ENCODE results near the gene FAN1.

FAN1 gene

GRCh38 chr15:30958219-30958618 is 54.5 kb downstream of the FAN1 start:
- H3K4me3 ChIP-seq (ENCODE audit: low read length), result no peak overlapping the region
- no peak for TF ChIP-seq ZNF274 (IDR thresholded peaks at IDR 0.05; ENCODE audit: low read depth, low read length)

- H3K4me3 ChIP-seq (ENCODE audit: low read length), result no peak overlapping the region
- TF ChIP-seq ZNF274 (IDR thresholded peaks at IDR 0.05; ENCODE audit: low read depth, low read length), result no peak
Measured at GRCh38 chr15:30962079-30962478, 58.4 kb downstream of the FAN1 start.

- TF ChIP-seq ZNF274 (IDR thresholded peaks at IDR 0.05; ENCODE audit: low read depth, low read length), result no peak
- H3K4me3 ChIP-seq (ENCODE audit: low read length), result no peak overlapping the region
Measured at GRCh38 chr15:30962659-30963058, 58.9 kb downstream of the FAN1 start.

- H3K4me3 ChIP-seq (ENCODE audit: low read length), result no peak overlapping the region
- no peak for TF ChIP-seq ZNF274 (IDR thresholded peaks at IDR 0.05; ENCODE audit: low read depth, low read length)
Measured at GRCh38 chr15:30963681-30964080, 60.0 kb downstream of the FAN1 start.

GRCh38 chr15:30969724-30970123 is 66.0 kb downstream of the FAN1 start:
- H3K4me3 ChIP-seq (ENCODE audit: low read length), result no peak overlapping the region
- TF ChIP-seq ZNF274 (IDR thresholded peaks at IDR 0.05; ENCODE audit: low read depth, low read length), result no peak

GRCh38 chr15:30973379-30973778 is 69.7 kb downstream of the FAN1 start:
- TF ChIP-seq ZNF274 (IDR thresholded peaks at IDR 0.05; ENCODE audit: low read depth, low read length), result no peak
- H3K4me3 ChIP-seq (ENCODE audit: low read length), result no peak overlapping the region; the same call in 1 of the 2 replicates

- no peak overlapping the region for H3K4me3 ChIP-seq (ENCODE audit: low read length)
- no peak for TF ChIP-seq ZNF274 (IDR thresholded peaks at IDR 0.05; ENCODE audit: low read depth, low read length)
Measured at GRCh38 chr15:30974112-30974511, 70.4 kb downstream of the FAN1 start.

GRCh38 chr15:30978328-30978727 is 74.6 kb downstream of the FAN1 start:
- TF ChIP-seq ZNF274 (IDR thresholded peaks at IDR 0.05; ENCODE audit: low read depth, low read length), result no peak
- no peak overlapping the region for H3K4me3 ChIP-seq (ENCODE audit: low read length)

- H3K4me3 ChIP-seq (ENCODE audit: low read length), result no peak overlapping the region
- no peak for TF ChIP-seq ZNF274 (IDR thresholded peaks at IDR 0.05; ENCODE audit: low read depth, low read length)
Measured at GRCh38 chr15:30979457-30979856, 75.7 kb downstream of the FAN1 start.

- H3K4me3 ChIP-seq (ENCODE audit: low read length), result no peak overlapping the region
- no peak for TF ChIP-seq ZNF274 (IDR thresholded peaks at IDR 0.05; ENCODE audit: low read depth, low read length)
Measured at GRCh38 chr15:30984118-30984517, 80.4 kb downstream of the FAN1 start.

GRCh38 chr15:30984542-30984941 is 80.8 kb downstream of the FAN1 start:
- TF ChIP-seq ZNF274 (IDR thresholded peaks at IDR 0.05; ENCODE audit: low read depth, low read length), result no peak
- H3K4me3 ChIP-seq (ENCODE audit: low read length), result peak overlapping the region; percentile 25; the same call in 1 of the 2 replicates

GRCh38 chr15:30985081-30985531 is 81.4 kb downstream of the FAN1 start:
- H3K4me3 ChIP-seq (ENCODE audit: low read length), result peak overlapping the region; percentile 25; the same call in 1 of the 2 replicates
- TF ChIP-seq ZNF274 (IDR thresholded peaks at IDR 0.05; ENCODE audit: low read depth, low read length), result no peak

- peak overlapping the region; percentile 97 for H3K4me3 ChIP-seq (ENCODE audit: low read length)
- no peak for TF ChIP-seq ZNF274 (IDR thresholded peaks at IDR 0.05; ENCODE audit: low read depth, low read length)
Measured at GRCh38 chr15:30990036-30990435, 86.3 kb downstream of the FAN1 start.

GRCh38 chr15:30990446-30991254 is 86.9 kb downstream of the FAN1 start:
- no peak for TF ChIP-seq ZNF274 (IDR thresholded peaks at IDR 0.05; ENCODE audit: low read depth, low read length)

More at GRCh38 chr15:30990446-30991254, 86.9 kb downstream of the FAN1 start:
- peak overlapping the region; percentile 97 for H3K4me3 ChIP-seq (ENCODE audit: low read length)

Measured in GM08714 (cell line).